SK-N-SH (cell line): ENCODE results near the gene UST.
"Not testable (repeated sequence)": the region's sequence is repeated elsewhere in the genome, so short reads cannot be mapped to it uniquely, and the experiment has no call there.

Source experiments
- CTCF ChIP-seq: fragments of 200-600 bp; sonication (generic); IDR thresholded peaks from 2 replicates; pipeline ENCODE4 v1.6.1; 2017; ENCODE audit warnings: antibody characterized with exemption, mild to moderate bottlenecking, moderate library complexity
- YY1 ChIP-seq: IDR thresholded peaks from 2 replicates; pipeline ENCODE4 v1.4.0; 2012; ENCODE audit warnings: low read depth, mild to moderate bottlenecking

GRCh38 chr6:148956163-148956562 lies 209.3 kb downstream of the UST start:
- not testable (repeated sequence) for TF ChIP-seq YY1, CTCF
